Epithelial cell of proximal tubule (primary cell): Measurements from ENCODE around the gene SLC2A13. TPM values are rescaled to one million over a fixed set of nuclear protein-coding genes. Genes with fewer than 3 reads are reported as not detected.

Experiments used
- DNase-seq: peaks from one replicate; pipeline ENCODE4 v3.0.0-alpha.2; 2011; ENCODE audit warnings: low read depth
- H3K4me3 ChIP-seq: 2 replicates; pipeline ENCODE4 v1.5.1; 2011; ENCODE audit warnings: low read depth, mild to moderate bottlenecking, low read length
- total RNA-seq: library from RNA; depleted of rRNA; stranded (reverse); fragments of >200 nt; gene quantifications from 2 replicates; pipeline ENCODE4 v1.2.3, GENCODE V29; 2015
- TF ChIP-seq, protein P1 (sequence below): conservative IDR thresholded peaks from 2 replicates; pipeline ENCODE4 v1.5.1; 2012; ENCODE audit warnings: low read depth, mild to moderate bottlenecking, low read length

SLC2A13 gene
- total RNA-seq, 1 donor from 2014 or later, result 4.6 TPM

DNA sequence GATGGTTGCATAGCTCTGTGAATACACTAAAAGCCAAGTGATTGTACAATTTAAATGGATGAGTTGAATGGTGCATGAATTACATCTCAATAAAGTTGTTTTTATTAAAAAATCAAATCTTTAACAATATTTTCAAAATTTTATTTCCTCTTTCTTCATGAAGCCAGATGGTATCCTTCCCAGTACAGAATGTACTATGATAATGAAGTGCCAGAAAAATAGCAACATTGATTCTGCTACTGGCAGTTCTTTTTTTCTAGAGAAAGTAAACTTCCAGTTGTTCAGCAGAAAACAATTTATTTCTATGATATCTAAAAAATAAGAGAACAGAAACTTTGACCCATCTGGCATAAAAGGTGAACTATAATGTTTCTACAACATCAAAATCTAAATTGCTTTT is 61.5 kb downstream of the SLC2A13 start:
- TF ChIP-seq, protein P1, sequence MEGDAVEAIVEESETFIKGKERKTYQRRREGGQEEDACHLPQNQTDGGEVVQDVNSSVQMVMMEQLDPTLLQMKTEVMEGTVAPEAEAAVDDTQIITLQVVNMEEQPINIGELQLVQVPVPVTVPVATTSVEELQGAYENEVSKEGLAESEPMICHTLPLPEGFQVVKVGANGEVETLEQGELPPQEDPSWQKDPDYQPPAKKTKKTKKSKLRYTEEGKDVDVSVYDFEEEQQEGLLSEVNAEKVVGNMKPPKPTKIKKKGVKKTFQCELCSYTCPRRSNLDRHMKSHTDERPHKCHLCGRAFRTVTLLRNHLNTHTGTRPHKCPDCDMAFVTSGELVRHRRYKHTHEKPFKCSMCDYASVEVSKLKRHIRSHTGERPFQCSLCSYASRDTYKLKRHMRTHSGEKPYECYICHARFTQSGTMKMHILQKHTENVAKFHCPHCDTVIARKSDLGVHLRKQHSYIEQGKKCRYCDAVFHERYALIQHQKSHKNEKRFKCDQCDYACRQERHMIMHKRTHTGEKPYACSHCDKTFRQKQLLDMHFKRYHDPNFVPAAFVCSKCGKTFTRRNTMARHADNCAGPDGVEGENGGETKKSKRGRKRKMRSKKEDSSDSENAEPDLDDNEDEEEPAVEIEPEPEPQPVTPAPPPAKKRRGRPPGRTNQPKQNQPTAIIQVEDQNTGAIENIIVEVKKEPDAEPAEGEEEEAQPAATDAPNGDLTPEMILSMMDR, result no peak
- no peak for DNase-seq

DNA sequence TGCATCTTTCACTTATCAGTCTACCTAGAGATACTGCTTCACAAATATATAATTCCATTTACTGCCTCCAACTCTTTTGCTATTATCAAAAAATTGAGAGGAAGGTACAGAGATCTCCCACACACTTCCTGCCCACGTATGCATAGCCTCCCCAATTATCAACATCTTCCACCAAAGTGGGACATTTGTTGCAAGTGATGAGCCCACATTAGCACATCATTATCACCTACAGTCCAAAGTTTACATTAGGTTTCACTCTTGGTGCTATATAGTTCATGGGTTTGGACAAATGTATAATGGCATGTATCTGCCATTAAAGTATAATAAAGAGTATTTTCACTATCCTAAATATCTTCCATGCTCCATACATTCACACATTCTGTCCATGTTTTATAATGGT is 66.3 kb downstream of the SLC2A13 start:
- TF ChIP-seq, protein P1, result no peak
- no peak for DNase-seq
- no peak overlapping the region for H3K4me3 ChIP-seq

More for the DNA sequence above, 61.5 kb downstream of the SLC2A13 start:
- H3K4me3 ChIP-seq, result no peak overlapping the region

GRCh38 chr12:40038619-40039018 is 67.3 kb downstream of the SLC2A13 start:
- TF ChIP-seq, protein P1, result no peak
- H3K4me3 ChIP-seq, result no peak overlapping the region
- DNase-seq, result no peak

GRCh38 chr12:40034712-40035111 is 71.2 kb downstream of the SLC2A13 start:
- no peak overlapping the region for H3K4me3 ChIP-seq
- no peak for DNase-seq
- TF ChIP-seq, protein P1, result no peak

GRCh38 chr12:40034156-40034555 is 71.7 kb downstream of the SLC2A13 start:
- TF ChIP-seq, protein P1, result no peak
- no peak overlapping the region for H3K4me3 ChIP-seq
- no peak for DNase-seq

GRCh38 chr12:40033242-40033630 is 72.6 kb downstream of the SLC2A13 start:
- TF ChIP-seq, protein P1, result no peak
- H3K4me3 ChIP-seq, result no peak overlapping the region
- no peak for DNase-seq

DNA sequence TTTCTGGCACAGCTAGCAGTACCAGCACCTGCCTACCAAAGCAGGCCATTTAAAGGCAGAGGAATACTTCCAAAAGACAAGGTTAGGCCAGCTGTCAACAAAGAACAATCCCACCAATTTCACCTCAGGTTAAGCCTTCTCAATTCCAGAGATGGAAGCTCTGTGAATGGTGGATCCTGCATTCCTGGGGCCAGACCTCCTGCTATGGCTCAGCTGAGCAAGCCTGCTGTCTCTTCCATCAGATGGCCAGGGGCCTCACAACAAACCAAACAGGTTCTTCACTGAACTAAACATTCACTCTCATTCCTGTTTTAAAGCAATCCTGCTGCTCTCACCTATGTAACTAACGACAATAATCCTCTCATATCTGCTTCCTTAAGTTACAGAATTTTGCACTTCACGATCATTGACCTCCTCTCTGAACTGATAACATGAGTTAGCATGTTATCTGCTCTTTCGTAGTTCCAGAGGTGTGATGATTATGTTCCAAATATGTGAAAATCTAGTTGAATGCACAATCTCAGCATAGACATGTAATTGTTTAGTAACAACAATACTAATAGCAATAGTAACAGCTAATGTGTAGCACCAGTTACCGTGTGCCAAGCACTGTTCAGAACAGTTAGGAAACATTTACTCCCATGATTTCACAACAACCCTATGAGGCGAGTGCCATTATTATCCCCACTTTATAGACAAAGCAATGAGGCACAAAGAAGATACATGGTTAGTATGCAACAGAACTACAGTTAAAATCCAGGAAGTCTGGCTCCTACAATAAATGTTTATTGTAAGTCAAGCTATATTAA is 73.2 kb downstream of the SLC2A13 start:
- TF ChIP-seq, protein P1, result no peak
- no peak for DNase-seq
- H3K4me3 ChIP-seq, result no peak overlapping the region
